Pancreas (tissue), 10 donors: Measurements from ENCODE around the gene P4HA2. TPM values are rescaled to one million over a fixed set of nuclear protein-coding genes. Genes with fewer than 3 reads are reported as not detected.

Experiments
- ATAC-seq, 4 donors: fragments of 200-7000 bp; cut with Tn5 transposase; one replicate each; pipeline versions ENCODE4 v1.8.0 to v1.9.1; 2020; ENCODE audit warnings: mild to moderate bottlenecking in 4 of 4, moderate library complexity in 4 of 4
- DNase-seq, 6 donors: peaks; one replicate each; pipeline ENCODE4 v3.0.0-alpha.2; 2020
- FAIRE-seq: peaks from 2 replicates; lab custom pipeline; 2012; peaks lifted over from hg19 to GRCh38; lab: Jason Lieb, UNC
- H3K27ac ChIP-seq, 4 donors: fragments of 200-600 bp; sonication (generic); 1 replicate in 3 of 4; 2 replicates in 1 of 4; pipeline versions ENCODE4 v1.5.0 to v1.8.0; 2020
- H3K27me3 ChIP-seq, 4 donors: fragments of 200-600 bp; one replicate each; pipeline ENCODE4 v1.8.0; 2021
- H3K36me3 ChIP-seq, 3 donors: fragments of 200-600 bp; sonication (generic) in 1 of 3; one replicate each; pipeline versions ENCODE4 v1.5.0 to v1.8.0; 2020 to 2021
- H3K4me1 ChIP-seq, 3 donors: fragments of 200-600 bp; one replicate each; pipeline ENCODE4 v1.8.0; 2021
- H3K4me3 ChIP-seq, 4 donors: fragments of 200-600 bp; sonication (generic) in 2 of 4; one replicate each; pipeline versions ENCODE4 v1.5.0 to v1.8.0; 2020 to 2021
- H3K9me3 ChIP-seq, 4 donors: fragments of 200-600 bp; one replicate each; pipeline ENCODE4 v1.8.0; 2021
- CTCF ChIP-seq, 4 donors: fragments of 200-600 bp; sonication (generic) in 3 of 4; IDR thresholded peaks; one replicate each; pipeline versions ENCODE4 v1.5.0 to v1.8.0; 2021; ENCODE audit warnings: antibody characterized with exemption in 4 of 4
- WGBS, 2 donors: extraction: QIAGEN DNeasy Blood & Tissue Kit; methylation state at CpG; one replicate each; pipeline ENCODE4 v1.1.7; 2013; 5-methylcytosine and 5-hydroxymethylcytosine counted together
- intact Hi-C, 3 donors: fragments of 100-400 bp; cut with DNase I; formaldehyde crosslinking; loops; one replicate each; pipeline versions ENCODE4 v1.11.1 to v1.14.2; 2022
- polyA plus RNA-seq, 2 donors: library from polyadenylated mRNA; stranded (reverse); fragments of 200-250 nt; gene quantifications; one replicate each; pipeline ENCODE4 v1.2.3, GENCODE V29; 2013
- total RNA-seq, 6 donors: library from RNA; stranded (reverse); fragmentation: NEBNext Ultra II Directional in 4 of 6; extraction: Animal tissue kit (Norgen Biotek cat#: 25700) in 4 of 6; gene quantifications; one replicate each; pipeline versions ENCODE4 v1.2.1 to v1.2.4, GENCODE V29; 2021 to 2023
- donor health status: healthy with polysubstance abuse.
- donor health status: DM: no; HTN: no; CAD: no; lungs with moderate emphysema.
- donor health status: DM: no; HTN: no; CAD: no.
- donor health status: control.
- donor health status: control.
- donor health status: Bipolar disorder and iron deficiency.
- donor health status: DM: yes; HTN: yes; CAD: no.
- donor health status: DM: no; HTN: no; CAD: no.
- donor health status: DM: no; HTN: no; CAD: no.
- donor health status: DM: yes; HTN: yes; CAD: no.

P4HA2 gene
- total and polyA plus RNA-seq, 8 donors, result 28.3 to 85.7 (median 56.4) TPM

GRCh38 chr5:132253452-132254320 lies 26.0 kb upstream of the P4HA2 start:
- WGBS, 2 donors, result 90 to 92% methylated on average over 8 of the region's 8 CpGs
- TF ChIP-seq CTCF (IDR thresholded peaks at IDR 0.05), result no peak
- no peak overlapping the region for H3K27ac ChIP-seq

GRCh38 chr5:132253008-132253441 lies 25.4 kb upstream of the P4HA2 start:
- H3K9me3 ChIP-seq, result no peaks in the 10 kb centered on the region
- ATAC-seq (no peak), DNase-seq (peak in 1 of 6 donors; percentile 10), FAIRE-seq (no peak)
- H3K27me3 ChIP-seq, result no peaks in the 10 kb centered on the region
- intact Hi-C loops, result no loop called here
- H3K36me3 ChIP-seq, result no peaks in the 10 kb centered on the region
- H3K4me1 ChIP-seq, result no peaks in the 10 kb centered on the region
- no peak for TF ChIP-seq CTCF (IDR thresholded peaks at IDR 0.05)
- WGBS, 2 donors, result 74 to 76% methylated on average over 4 of the region's 4 CpGs
- H3K27ac ChIP-seq, result no peak overlapping the region
- H3K4me3 ChIP-seq, result no peak overlapping the region

More at GRCh38 chr5:132253452-132254320, 26.0 kb upstream of the P4HA2 start:
- ATAC-seq (no peak), FAIRE-seq (no peak), DNase-seq (peak in 1 of 6 donors; percentile 13)
- Histone ChIP-seq H3K36me3 (no peaks in the 10 kb centered on the region), H3K4me1 (no peaks in the 10 kb centered on the region), H3K4me3 (no peak overlapping the region), H3K9me3 (no peaks in the 10 kb centered on the region), H3K27me3 (no peaks in the 10 kb centered on the region)
- intact Hi-C loops, result no loop called here

GRCh38 chr5:132251220-132251725 lies 23.6 kb upstream of the P4HA2 start:
- no peaks in the 10 kb centered on the region for H3K36me3 ChIP-seq
- 89 to 94% methylated on average over 10 of the region's 10 CpGs for WGBS, 2 donors
- H3K27me3 ChIP-seq, result no peaks in the 10 kb centered on the region
- H3K4me1 ChIP-seq, result no peaks in the 10 kb centered on the region
- DNase-seq (no peak), ATAC-seq (no peak), FAIRE-seq (no peak)
- TF ChIP-seq CTCF (IDR thresholded peaks at IDR 0.05), result no peak
- H3K27ac ChIP-seq, result no peak overlapping the region
- H3K9me3 ChIP-seq, result no peaks in the 10 kb centered on the region
- intact Hi-C loops, result no loop called here
- H3K4me3 ChIP-seq, result no peak overlapping the region

GRCh38 chr5:132250547-132250946 lies 22.9 kb upstream of the P4HA2 start:
- no peak for FAIRE-seq
- 92 to 95% methylated on average over 2 of the region's 2 CpGs for WGBS, 2 donors
- no peak for DNase-seq

More at GRCh38 chr5:132250547-132250946, 22.9 kb upstream of the P4HA2 start:
- H3K4me1 ChIP-seq, result no peaks in the 10 kb centered on the region
- no peak overlapping the region for H3K4me3 ChIP-seq
- H3K9me3 ChIP-seq, result no peaks in the 10 kb centered on the region
- H3K27me3 ChIP-seq, result no peaks in the 10 kb centered on the region
- H3K36me3 ChIP-seq, result no peaks in the 10 kb centered on the region
- intact Hi-C loops, result no loop called here
- H3K27ac ChIP-seq, result no peak overlapping the region
- TF ChIP-seq CTCF (IDR thresholded peaks at IDR 0.05), result no peak
- ATAC-seq, result no peak
